ENCODE data around the gene TNFSF11.
"Not testable (repeated sequence)": the region's sequence is repeated elsewhere in the genome, so short reads cannot be mapped to it uniquely, and the experiment has no call there.

The TNFSF11 gene, protein sequence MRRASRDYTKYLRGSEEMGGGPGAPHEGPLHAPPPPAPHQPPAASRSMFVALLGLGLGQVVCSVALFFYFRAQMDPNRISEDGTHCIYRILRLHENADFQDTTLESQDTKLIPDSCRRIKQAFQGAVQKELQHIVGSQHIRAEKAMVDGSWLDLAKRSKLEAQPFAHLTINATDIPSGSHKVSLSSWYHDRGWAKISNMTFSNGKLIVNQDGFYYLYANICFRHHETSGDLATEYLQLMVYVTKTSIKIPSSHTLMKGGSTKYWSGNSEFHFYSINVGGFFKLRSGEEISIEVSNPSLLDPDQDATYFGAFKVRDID

DNA sequence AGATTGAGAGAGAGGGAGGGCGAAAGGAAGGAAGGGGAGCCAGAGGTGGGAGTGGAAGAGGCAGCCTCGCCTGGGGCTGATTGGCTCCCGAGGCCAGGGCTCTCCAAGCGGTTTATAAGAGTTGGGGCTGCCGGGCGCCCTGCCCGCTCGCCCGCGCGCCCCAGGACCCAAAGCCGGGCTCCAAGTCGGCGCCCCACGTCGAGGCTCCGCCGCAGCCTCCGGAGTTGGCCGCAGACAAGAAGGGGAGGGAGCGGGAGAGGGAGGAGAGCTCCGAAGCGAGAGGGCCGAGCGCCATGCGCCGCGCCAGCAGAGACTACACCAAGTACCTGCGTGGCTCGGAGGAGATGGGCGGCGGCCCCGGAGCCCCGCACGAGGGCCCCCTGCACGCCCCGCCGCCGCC, at the start of gene TNFSF11:
Gene TNFSF11, plus strand, starts transcription at position 142 of the 400 bp plus-strand sequence. Its CDS starts 152 bp downstream, at position 294.
- DNase-seq (ENCODE audit: low spot score) = no peak

- DNase-seq (ENCODE audit: low spot score) = no peak
Measured at GRCh38 chr13:42524487-42525034, 49.4 kb upstream of the TNFSF11 start.

GRCh38 chr13:42525035-42525504, 48.9 kb upstream of the TNFSF11 start:
- no peak for DNase-seq (ENCODE audit: low spot score)

DNA sequence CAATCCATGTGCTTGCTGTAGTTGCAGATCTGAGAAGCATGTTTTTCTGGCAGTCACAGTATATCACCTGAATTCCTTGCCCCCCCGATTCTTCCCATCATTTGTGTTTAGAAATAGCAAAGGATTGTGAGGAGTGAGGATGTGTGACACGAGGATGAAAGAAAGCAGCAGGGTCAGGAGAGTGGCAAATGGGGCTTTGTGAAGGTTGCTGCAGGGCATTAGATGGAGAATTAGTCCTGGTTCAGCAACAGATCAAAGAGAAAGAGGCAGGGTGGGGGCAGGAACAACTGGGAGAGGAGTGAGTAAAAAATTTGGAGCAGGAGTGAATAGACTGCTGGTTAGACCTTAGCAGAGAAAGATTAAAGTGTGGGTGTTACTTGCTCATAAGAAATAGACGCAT, 47.7 kb upstream of the TNFSF11 start:
- no peak for DNase-seq (ENCODE audit: low spot score)

GRCh38 chr13:42526804-42527203, 47.1 kb upstream of the TNFSF11 start:
- no peak for DNase-seq (ENCODE audit: low spot score)

GRCh38 chr13:42532561-42533335, 41.2 kb upstream of the TNFSF11 start:
- no peak for DNase-seq (ENCODE audit: low spot score)

DNA sequence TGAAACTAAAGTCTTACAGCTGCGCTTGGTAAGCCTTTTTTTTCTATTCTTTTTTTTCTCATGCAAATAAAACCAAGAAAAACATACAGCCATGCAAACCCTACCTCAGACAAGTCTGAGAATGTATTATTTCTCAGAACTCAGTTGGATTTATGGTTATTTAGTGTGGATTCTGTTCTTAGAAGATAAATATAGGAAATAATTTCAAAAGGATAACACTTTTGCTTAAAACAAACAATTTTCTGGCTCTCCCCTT, 40.7 kb upstream of the TNFSF11 start:
- DNase-seq (ENCODE audit: low spot score) = no peak

- DNase-seq (ENCODE audit: low spot score) = no peak
Measured at GRCh38 chr13:42534785-42535184, 39.2 kb upstream of the TNFSF11 start.

DNA sequence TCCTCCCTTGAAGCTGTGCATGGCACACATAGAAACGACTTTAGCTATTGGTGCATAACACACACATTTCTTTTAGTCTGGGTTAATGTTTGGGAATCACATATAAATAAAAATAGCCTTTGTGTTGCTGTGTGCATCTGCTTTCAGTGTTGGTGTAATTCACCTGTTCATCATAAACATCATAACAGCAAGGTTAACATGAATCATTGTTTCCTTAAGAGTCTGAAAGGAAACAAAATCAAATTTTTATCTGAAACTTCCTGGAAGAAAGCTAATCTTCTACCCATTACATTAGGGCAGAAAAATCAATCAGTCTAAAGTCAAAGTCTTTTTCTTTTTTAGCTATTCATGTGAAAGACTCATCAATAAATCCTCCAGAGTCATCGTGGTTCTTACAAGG, 35.0 kb upstream of the TNFSF11 start:
- DNase-seq (ENCODE audit: low spot score) = no peak

DNA sequence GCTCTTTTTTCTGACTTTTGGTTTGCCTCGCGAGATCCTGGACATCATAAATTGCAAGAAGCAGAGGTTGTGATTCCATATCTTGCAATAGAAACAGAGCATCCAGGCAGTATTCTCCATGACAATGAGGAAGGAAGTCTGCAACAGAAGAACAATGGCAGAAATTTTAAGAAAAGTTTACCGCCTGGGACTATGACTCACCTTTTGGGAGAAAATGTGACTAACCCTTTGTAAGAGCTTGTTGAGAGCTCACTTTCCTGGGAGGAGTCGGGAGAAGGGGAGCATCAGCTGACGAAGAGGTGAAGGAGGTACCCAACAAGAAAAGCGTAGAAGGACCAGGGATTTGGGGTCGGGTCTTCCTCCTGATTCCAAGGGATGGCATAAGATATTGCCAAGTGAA, 34.3 kb upstream of the TNFSF11 start:
- DNase-seq (ENCODE audit: low spot score) = no peak

- DNase-seq (ENCODE audit: low spot score) = no peak
Measured at GRCh38 chr13:42543215-42543797, 30.6 kb upstream of the TNFSF11 start.

DNA sequence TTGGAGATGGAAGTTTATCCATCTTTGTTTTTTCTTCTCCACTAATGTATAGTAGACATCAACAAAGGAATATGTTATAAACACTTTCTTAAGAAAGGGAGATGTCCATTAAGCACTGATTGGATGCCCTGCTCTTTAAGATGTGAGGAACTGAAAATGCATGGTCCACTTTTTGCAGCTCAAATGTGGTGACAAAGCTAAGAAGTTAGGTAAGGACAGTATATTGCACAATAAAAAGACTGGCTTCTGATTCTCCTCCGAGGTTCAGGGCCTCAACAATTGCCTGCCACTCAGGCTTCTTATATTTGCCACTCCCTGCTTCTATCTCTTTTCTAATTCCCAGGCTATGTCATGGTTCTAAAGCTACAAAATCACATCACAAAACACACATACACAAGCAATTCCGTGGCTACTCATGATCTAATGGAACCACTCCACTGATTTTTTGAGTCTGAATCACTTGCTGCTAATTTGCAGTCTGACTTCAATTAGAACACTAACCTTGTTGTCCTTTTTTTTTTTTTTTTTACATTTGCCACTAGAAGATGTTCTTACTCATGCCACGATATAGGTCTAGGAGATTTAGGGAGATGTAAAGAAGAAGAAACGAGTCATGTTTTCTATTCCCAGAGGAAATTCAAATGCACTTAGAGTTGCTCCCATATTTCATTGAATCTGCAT, 29.6 kb upstream of the TNFSF11 start:
- DNase-seq (ENCODE audit: low spot score) = no peak

GRCh38 chr13:42545842-42546241, 28.1 kb upstream of the TNFSF11 start:
- DNase-seq (ENCODE audit: low spot score) = no peak

- no peak for DNase-seq (ENCODE audit: low spot score)
Measured at GRCh38 chr13:42547612-42548011, 26.3 kb upstream of the TNFSF11 start.

DNA sequence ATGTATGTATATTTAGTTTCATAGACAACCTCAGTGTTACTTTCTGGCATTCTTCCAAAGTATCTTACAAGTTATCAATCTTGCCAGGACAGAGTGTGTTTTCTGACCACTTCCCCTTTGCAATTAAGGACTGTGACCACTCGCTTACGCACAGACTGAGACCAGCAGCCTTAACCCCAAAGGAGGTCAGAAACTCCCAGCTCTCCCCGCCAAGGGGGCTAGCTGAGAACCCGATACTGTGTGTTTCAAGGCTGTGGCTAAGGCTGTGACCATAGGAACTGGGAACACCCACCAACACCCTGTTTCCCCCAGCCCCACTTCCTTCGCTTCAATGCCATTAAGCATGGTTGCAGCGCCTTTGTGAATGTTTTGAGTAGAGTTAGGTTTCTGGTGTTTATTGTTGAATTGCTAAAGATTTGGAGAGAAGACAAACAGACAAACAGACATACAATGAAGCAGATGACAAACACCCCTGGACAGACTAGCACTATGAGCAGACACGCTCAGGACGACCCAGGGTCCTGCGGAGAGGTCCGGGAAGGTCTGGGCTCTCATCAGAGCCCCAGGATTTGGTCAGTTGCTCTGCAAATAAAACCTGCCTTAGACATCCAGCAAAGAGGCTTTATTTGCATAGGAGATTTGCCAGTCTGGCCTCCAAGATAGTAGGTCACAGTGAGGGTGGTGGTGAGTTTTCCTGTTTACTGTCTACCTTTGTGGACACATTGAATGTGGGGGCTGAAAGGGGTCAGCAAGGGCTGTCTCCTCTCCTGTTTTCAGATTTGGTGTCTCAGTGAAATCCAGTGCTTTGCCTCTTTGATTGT, 25.0 kb upstream of the TNFSF11 start:
- no peak for DNase-seq (ENCODE audit: low spot score)

GRCh38 chr13:42549552-42549936, 24.4 kb upstream of the TNFSF11 start:
- no peak for DNase-seq (ENCODE audit: low spot score)

GRCh38 chr13:42551611-42552010, 22.3 kb upstream of the TNFSF11 start:
- no peak for DNase-seq (ENCODE audit: low spot score)

GRCh38 chr13:42553098-42554046, 20.6 kb upstream of the TNFSF11 start:
- DNase-seq (ENCODE audit: low spot score) = peak; percentile 47

- no peak for DNase-seq (ENCODE audit: low spot score)
Measured at GRCh38 chr13:42559057-42559456, 14.9 kb upstream of the TNFSF11 start.

DNA sequence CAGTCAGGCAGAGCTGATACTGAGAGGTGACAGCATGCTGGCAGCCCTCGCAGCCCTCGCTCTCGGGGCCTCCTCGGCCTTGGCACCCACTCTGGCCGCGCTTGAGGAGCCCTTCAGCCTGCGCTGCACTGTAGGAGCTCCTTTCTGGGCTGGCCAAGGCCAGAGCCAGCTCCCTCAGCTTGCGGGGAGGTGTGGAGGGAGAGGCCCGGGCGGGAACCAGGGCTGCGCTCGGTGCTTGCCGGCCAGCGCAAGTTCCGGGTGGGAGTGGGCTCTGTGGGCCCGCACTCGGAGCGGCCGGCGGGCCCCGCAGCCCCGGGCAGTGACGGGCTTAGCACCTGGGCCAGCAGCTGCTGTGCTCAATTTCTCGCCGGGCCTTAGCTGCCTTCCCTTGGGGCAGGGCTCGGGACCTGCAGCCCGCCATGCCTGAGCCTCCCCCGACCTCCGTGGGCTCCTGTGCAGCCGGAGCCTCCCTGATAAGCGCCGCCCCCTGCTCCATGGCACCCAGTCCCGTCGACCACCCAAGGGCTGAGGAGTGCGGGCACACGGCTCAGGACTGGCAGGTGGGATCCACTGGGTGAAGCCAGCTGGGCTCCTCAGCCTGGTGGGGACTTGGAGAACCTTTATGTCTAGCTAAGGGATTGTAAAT, 14.3 kb upstream of the TNFSF11 start:
- not testable (repeated sequence) for DNase-seq (ENCODE audit: low spot score)

Measured in HuH-7.5 (cell line).